HepG2 (cell line): Measurements from ENCODE around the gene DCC.

Experiments
- EZH2 ChIP-seq: conservative IDR thresholded peaks from 2 replicates; pipeline ENCODE4 v1.6.1; 2012; ENCODE audit warnings: mild to moderate bottlenecking, low read depth, low read length, moderate library complexity
- ZNF232 ChIP-seq: sonication (generic); formaldehyde crosslinking; IDR thresholded peaks from 2 replicates; pipeline ENCODE4 v1.4.0; 2020; ENCODE audit warnings: missing genetic modification reagents, borderline replicate concordance

DNA sequence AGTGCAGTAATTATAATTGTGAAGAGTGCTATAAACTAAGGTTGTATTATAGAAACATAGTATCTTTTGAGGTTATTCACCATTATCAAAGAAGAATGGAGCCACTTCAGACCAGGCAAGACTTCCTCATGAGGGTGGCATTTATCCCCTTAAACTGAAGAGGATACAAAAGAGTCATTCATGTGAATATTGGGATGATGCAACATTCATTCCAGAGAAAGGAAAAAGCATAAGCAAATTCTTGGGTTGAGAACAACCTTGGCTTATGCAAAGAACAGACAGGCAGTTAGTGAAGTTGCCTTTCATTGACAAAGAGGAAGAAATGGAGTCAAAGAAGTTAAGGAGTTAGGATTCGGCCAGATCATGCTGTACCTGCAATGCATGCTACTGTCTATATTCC is 1201.9 kb downstream of the DCC start:
- no peak for TF ChIP-seq EZH2
- TF ChIP-seq ZNF232 (CRISPR knock-in tag), result no peak
